PC-9 (cell line): Measurements from ENCODE around the gene TREML4.
"Not testable (repeated sequence)": the region's sequence is repeated elsewhere in the genome, so short reads cannot be mapped to it uniquely, and the experiment has no call there.

ENCODE experiments used
- EZH2 ChIP-seq: fragments of 200-600 bp; sonication (generic); IDR thresholded peaks from 2 replicates; pipeline ENCODE4 v1.8.0; 2017; ENCODE audit warnings: antibody characterized with exemption, low read depth
- TF ChIP-seq, protein P1 (sequence below): fragments of 200-600 bp; sonication (generic); conservative IDR thresholded peaks from 2 replicates; pipeline ENCODE4 v1.6.1; 2017; ENCODE audit warnings: mixed run types, antibody characterized with exemption, mild to moderate bottlenecking, moderate library complexity

GRCh38 chr6:41189046-41189445 is 39.1 kb upstream of the TREML4 start:
- TF ChIP-seq, protein P1, sequence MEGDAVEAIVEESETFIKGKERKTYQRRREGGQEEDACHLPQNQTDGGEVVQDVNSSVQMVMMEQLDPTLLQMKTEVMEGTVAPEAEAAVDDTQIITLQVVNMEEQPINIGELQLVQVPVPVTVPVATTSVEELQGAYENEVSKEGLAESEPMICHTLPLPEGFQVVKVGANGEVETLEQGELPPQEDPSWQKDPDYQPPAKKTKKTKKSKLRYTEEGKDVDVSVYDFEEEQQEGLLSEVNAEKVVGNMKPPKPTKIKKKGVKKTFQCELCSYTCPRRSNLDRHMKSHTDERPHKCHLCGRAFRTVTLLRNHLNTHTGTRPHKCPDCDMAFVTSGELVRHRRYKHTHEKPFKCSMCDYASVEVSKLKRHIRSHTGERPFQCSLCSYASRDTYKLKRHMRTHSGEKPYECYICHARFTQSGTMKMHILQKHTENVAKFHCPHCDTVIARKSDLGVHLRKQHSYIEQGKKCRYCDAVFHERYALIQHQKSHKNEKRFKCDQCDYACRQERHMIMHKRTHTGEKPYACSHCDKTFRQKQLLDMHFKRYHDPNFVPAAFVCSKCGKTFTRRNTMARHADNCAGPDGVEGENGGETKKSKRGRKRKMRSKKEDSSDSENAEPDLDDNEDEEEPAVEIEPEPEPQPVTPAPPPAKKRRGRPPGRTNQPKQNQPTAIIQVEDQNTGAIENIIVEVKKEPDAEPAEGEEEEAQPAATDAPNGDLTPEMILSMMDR: not testable (repeated sequence)
- TF ChIP-seq EZH2: not testable (repeated sequence)
